Mucosa of rectum (tissue), 2 donors: Measurements from ENCODE around the gene NRXN2.

Experiments used
- H3K27ac ChIP-seq, 2 donors: one replicate each; pipeline ENCODE4 v1.7.0; 2013; ENCODE audit warnings: inconsistent platforms in 2 of 2, low read depth in 2 of 2, low read length in 2 of 2
- H3K27me3 ChIP-seq, 2 donors: one replicate each; pipeline ENCODE4 v1.7.0; 2013; ENCODE audit warnings: low read length in 2 of 2; ENCODE audit not compliant: control insufficient read depth in 2 of 2, insufficient read depth in 2 of 2
- H3K36me3 ChIP-seq, 2 donors: one replicate each; pipeline ENCODE4 v1.7.0; 2013; ENCODE audit warnings: low read length in 2 of 2; ENCODE audit not compliant: control insufficient read depth in 2 of 2, insufficient read depth in 2 of 2
- H3K4me1 ChIP-seq, 2 donors: one replicate each; pipeline ENCODE4 v1.7.0; 2013; ENCODE audit warnings: low read length in 2 of 2, mild to moderate bottlenecking in 1 of 2; ENCODE audit not compliant: control insufficient read depth in 2 of 2, insufficient read depth in 2 of 2
- H3K4me3 ChIP-seq, 2 donors: one replicate each; pipeline ENCODE4 v1.7.0; 2013; ENCODE audit warnings: low read length in 2 of 2
- H3K9ac ChIP-seq, 2 donors: one replicate each; pipeline ENCODE4 v1.7.0; 2013; ENCODE audit warnings: low read length in 2 of 2, low read depth in 1 of 2, mild to moderate bottlenecking in 1 of 2
- H3K9me3 ChIP-seq, 2 donors: one replicate each; pipeline ENCODE4 v1.7.0; 2013; ENCODE audit warnings: low read length in 2 of 2; ENCODE audit not compliant: control insufficient read depth in 2 of 2
- donor health status: healthy.
- donor health status: Normal muscosa, but diverticular disease.

Gene NRXN2

DNA sequence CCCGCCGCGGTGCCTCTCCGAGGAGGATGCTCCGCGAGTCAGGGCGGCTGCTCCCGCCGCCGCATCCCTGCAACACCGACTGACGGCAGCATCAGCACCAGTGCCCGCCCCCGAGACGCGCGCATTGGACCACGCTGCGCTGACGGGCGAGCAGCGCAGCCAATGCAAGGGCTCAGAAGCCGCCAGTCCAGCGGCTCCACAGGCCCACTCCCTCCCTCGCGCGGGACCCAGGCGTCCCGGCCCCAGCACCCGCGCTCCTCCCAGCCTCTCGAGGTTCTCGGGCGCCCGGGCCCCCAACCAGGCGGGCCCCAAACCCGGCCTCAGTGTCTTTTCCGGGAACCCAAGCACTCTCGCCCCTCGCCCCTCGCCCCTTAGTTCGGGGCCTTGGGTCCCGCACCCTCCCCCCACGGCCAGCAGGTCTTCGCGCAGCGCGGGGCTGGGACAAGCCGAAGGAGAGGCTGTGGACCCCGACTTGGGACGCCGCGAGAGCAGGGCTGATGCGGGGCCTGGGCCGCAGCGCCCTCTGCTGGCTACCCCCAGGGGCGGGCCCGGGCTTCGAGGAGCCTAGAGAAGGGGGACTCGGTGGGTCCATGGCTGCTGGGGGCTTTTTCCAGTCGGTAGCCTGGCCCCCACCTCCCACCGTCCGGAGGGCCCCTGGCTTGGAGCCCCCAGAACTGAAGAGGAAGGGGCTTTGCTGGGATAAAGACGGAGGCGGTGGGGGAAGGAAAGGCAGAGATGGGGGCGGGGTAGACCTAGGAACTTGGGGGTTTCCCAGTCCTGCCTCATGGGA, at the start of gene NRXN2:
Gene NRXN2, minus strand, starts transcription at position 81 of the 790 bp plus-strand sequence. CDS start 9,498 bp downstream, outside the sequence.
- Histone ChIP-seq H3K4me3 (peak within 1 kb of the TSS; percentile 46 to 56), H3K27me3 (peaks cover 20 to 24% of the 10 kb centered on the region in 2 donors), H3K9ac (peak within 1 kb of the TSS in 1 of 2 donors; percentile 60), H3K9me3 (no peaks in the 10 kb centered on the region), H3K27ac (no peak within 1 kb of the TSS), H3K4me1 (peaks cover 2 to 3% of the 10 kb centered on the region in 2 donors), H3K36me3 (no peaks in the 10 kb centered on the region)

DNA sequence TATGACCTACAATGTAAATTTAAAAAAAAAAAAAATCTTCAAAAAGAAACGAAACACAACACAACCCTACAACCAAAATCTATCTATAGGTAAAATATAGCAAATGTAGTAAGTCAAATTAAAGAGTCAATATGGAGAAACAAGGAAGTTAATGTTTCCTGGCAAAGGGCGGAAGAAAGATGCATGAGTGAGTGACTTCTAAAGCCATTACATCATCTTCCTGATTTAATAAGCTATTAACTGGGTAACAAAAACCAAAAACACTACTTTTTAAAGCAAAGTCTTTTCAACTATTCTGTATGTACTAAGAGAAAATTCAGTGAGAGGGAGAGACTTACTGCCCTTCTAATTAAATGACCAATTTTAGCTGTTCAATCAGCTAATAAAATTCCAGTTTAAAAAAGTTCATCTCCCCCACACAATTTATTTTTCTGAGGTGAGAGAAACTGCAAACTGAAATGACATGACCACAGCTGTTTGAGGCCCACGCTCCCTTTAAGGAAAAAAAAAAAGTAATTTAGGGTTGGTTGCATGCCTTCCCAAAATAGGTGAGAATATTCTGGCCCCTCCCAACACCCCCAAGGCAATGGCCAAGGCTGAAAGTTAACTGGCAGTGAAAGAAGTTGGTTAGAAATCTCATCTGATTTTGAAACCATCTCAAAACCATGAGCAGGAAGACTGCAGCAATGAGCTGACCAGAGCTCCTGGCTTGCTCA, 49.5 kb upstream of the NRXN2 start:
- H3K9me3 ChIP-seq: no peaks in the 10 kb centered on the region
- H3K27ac ChIP-seq: no peak overlapping the region
- H3K9ac ChIP-seq: no peak overlapping the region
- H3K27me3 ChIP-seq: no peaks in the 10 kb centered on the region
- peak overlapping the region in 1 of 2 donors; percentile 29 for H3K4me3 ChIP-seq
- peaks cover 18 to 26% of the 10 kb centered on the region in 2 donors for H3K4me1 ChIP-seq
- H3K36me3 ChIP-seq: peaks cover 89 to 95% of the 10 kb centered on the region in 2 donors

DNA sequence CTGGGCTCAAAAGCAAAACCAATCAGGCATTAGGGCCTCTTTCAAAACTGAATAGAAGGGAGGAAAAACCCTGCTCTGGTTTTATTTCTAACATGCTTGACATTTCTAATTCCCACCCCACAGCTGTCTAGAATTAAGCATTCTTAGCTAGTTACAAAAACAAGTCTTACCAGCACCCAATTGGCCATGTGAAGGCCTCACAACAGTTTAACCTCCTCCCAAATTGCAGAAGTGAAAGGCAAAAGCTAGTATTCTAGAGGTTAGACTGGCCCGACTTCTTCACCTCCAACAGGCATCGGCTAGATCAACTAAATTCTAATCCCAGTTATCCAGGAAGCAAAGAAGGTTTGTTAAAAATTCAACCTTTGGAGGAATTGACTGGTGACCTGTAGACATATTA, 48.9 kb upstream of the NRXN2 start:
- H3K27ac ChIP-seq: no peak overlapping the region
- no peak overlapping the region for H3K9ac ChIP-seq
- H3K9me3 ChIP-seq: no peaks in the 10 kb centered on the region
- H3K36me3 ChIP-seq: peaks cover 89 to 97% of the 10 kb centered on the region in 2 donors
- H3K4me3 ChIP-seq: no peak overlapping the region
- H3K4me1 ChIP-seq: peaks cover 12 to 20% of the 10 kb centered on the region in 2 donors
- H3K27me3 ChIP-seq: no peaks in the 10 kb centered on the region

DNA sequence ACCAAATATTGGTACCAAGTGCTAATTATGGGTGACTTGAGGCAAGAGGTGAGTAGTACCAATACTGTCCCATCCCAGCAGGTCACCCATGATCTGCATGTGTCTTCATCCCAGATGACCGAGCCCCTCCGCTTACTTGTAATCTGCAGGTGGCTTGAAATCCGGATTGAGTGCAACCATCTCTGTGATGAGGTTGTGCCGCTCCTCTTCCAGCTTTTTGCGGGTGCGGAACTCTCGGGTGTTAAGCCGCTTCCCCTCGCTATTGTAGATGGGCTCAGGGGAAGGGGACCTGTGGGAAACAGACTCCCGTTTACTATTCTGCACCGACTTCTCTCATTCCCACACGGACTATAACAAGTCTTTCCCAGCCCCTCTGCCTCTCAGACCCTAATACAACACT, 47.1 kb upstream of the NRXN2 start:
- H3K27me3 ChIP-seq: no peaks in the 10 kb centered on the region
- H3K4me3 ChIP-seq: no peak overlapping the region
- no peak overlapping the region for H3K9ac ChIP-seq
- H3K36me3 ChIP-seq: peaks cover 83 to 93% of the 10 kb centered on the region in 2 donors
- H3K4me1 ChIP-seq: peaks cover 2 to 11% of the 10 kb centered on the region in 2 donors
- no peaks in the 10 kb centered on the region for H3K9me3 ChIP-seq
- no peak overlapping the region for H3K27ac ChIP-seq

DNA sequence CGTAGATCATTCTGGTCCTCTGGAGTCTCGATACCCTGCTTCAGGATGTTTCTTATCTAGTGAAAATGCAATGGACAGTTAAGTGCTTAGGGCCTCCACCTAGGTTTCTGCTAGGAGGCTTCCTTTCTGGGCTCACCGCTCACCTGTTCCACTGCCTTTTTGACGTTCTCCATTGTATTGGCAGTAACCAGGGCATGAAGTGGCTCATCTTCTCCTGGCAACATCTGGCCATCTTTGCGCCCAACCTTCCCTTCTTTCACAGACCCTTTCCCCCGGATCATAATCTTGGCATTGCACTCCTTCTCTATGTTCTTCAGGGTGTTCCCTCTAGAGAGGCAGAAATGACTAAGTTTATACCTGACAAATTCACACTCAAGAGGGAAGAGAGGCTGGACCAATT, 46.3 kb upstream of the NRXN2 start:
- H3K4me1 ChIP-seq: peaks cover 2 to 16% of the 10 kb centered on the region in 2 donors

DNA sequence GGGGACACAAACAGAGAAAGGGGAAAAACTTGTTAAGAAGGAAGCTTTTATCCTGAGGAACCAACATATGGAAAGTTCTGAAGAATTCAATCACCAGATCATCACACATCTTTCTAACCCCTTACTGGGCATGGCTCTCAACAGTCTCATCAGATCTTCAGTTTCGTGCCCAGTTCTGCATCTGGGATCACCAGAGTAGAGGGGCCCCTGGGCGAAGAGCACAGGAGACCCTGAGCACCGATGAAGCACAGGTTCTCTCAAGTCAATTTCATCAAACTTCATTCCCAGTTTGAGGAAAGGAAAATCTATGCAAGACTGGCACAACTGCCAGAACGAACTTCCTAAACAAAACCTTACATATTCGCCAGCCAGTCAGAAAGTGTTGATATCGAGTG, 45.3 kb upstream of the NRXN2 start:
- Histone ChIP-seq H3K36me3 (peaks cover 84 to 94% of the 10 kb centered on the region in 2 donors), H3K27me3 (no peaks in the 10 kb centered on the region), H3K27ac (no peak overlapping the region), H3K4me3 (no peak overlapping the region), H3K4me1 (peaks cover 4 to 22% of the 10 kb centered on the region in 2 donors), H3K9ac (no peak overlapping the region), H3K9me3 (no peaks in the 10 kb centered on the region)

More for the DNA sequence above, 46.3 kb upstream of the NRXN2 start:
- H3K27ac ChIP-seq: no peak overlapping the region
- H3K4me3 ChIP-seq: no peak overlapping the region
- H3K9ac ChIP-seq: no peak overlapping the region
- no peaks in the 10 kb centered on the region for H3K27me3 ChIP-seq
- H3K9me3 ChIP-seq: no peaks in the 10 kb centered on the region
- peaks cover 84 to 94% of the 10 kb centered on the region in 2 donors for H3K36me3 ChIP-seq

DNA sequence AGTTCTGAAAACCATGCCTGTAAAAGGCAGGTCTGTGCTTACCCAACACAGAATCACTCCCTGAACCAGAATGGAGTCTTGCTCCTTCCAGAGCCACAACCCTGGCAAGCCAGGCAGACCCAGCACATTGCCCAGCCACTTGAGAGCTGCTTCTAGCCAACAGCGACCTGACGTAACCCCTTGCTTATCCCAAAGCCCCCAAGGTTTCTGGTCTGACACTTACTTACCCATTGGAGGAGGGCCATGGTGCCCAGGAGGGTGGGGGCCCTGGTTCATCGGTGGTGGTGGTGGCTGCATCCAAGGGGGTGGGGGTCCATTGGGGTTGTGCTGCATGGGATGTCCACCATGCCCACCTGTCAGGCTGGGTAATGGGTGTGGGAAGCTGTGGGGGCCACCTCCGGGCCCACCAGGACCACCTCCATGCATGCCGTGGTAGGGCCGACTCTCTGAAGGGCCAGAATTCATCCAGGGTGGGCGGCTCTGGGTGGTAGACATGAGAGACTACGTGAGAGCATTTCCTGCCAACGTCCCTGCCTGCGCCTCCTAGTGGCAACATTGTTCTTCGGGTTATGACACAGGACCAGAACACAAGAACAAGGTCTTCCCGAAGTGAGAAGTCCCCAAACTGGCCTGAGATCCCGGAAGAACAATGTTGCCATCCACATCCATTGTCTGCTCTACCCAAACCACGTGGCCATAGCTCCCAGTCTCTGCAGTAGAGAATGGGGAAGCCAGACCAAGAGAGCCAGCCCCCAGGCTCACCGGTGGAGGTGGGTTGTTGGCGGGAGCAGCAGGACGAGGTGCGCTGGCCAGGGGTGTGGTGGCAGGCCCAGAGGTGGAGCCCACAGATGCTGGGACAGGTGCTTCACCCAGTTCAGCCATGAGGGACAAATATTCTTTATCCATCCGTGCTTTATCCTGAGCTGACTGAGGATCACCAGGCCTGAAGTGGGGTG, 44.6 kb upstream of the NRXN2 start:
- H3K9ac ChIP-seq: no peak overlapping the region
- peaks cover 2 to 22% of the 10 kb centered on the region in 2 donors for H3K4me1 ChIP-seq
- peak overlapping the region in 1 of 2 donors; percentile 48 for H3K27ac ChIP-seq
- no peaks in the 10 kb centered on the region for H3K9me3 ChIP-seq
- no peaks in the 10 kb centered on the region for H3K27me3 ChIP-seq
- H3K4me3 ChIP-seq: no peak overlapping the region
- H3K36me3 ChIP-seq: peaks cover 82 to 93% of the 10 kb centered on the region in 2 donors

DNA sequence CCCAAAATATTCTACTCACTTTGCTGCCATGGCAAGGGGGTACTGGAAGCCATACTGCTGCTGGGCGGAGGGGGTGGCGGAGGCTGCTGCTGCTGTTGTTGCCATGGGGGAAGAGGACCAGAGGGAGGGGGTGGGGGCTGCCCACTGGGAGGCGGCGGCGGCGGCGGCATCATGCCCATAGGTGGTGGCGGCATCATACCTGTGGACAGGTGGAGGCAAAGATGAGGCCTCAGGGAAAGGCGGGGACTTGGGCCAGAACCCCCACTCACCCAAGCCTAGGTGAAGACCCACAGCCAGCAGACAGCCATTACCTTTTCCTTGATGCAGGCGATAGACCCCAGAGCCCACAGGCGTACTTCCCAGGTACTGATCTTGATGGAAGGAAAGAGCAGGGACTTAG, 43.9 kb upstream of the NRXN2 start:
- no peak overlapping the region for H3K9ac ChIP-seq
- H3K27me3 ChIP-seq: no peaks in the 10 kb centered on the region
- no peaks in the 10 kb centered on the region for H3K9me3 ChIP-seq
- H3K4me1 ChIP-seq: peaks cover 2 to 21% of the 10 kb centered on the region in 2 donors
- H3K27ac ChIP-seq: no peak overlapping the region
- peaks cover 85 to 86% of the 10 kb centered on the region in 2 donors for H3K36me3 ChIP-seq
- H3K4me3 ChIP-seq: no peak overlapping the region

DNA sequence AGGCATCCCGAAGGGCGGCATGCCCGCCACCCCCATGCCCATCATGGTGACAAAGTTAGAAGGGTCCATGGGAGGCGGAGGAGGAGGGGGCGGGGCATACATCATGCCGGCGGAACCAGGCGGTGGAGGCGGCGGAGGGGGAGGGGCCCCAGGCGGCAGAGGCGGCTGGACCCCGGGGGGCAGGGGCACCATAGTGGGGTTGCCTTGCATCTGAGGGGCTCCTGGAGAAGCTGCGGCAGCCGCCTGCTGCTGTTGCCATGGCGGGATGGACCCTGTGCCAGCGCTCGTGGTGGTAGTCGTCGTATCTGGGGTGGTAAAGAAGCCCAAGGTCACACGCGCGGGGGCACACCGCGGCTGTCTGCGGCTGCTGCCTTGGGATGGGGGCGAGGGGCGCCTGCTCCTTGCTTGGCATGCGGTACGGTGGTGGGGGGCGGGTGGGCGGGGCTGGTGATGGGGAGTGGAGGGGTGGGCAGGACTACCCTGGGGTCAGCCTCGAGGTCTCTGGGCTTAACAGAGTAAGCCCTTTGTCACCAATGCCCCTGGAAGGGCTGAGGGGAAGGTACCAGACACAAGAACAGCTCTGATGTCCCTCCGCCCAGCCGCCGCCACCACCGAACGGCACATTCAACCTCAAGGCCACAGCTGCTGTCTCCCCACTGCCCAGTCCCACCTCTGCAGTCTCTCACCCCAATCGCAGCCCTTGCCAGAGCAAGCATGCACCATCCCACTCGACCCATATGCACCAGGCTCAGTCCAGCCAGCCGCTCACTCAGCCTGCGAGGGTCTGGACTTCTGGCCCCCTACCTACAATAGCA, 43.1 kb upstream of the NRXN2 start:
- Histone ChIP-seq H3K9ac (no peak overlapping the region), H3K4me3 (no peak overlapping the region), H3K9me3 (no peaks in the 10 kb centered on the region), H3K4me1 (peaks cover 2 to 21% of the 10 kb centered on the region in 2 donors), H3K27ac (no peak overlapping the region), H3K36me3 (peaks cover 78 to 79% of the 10 kb centered on the region in 2 donors), H3K27me3 (no peaks in the 10 kb centered on the region)
